NCI-H1048 (cell line): ENCODE data around the gene ARHGAP15.

ENCODE experiments used
- DNase-seq: peaks from one replicate; lab custom pipeline; 2025; lab: John Stamatoyannopoulos, UW

Gene ARHGAP15

DNA sequence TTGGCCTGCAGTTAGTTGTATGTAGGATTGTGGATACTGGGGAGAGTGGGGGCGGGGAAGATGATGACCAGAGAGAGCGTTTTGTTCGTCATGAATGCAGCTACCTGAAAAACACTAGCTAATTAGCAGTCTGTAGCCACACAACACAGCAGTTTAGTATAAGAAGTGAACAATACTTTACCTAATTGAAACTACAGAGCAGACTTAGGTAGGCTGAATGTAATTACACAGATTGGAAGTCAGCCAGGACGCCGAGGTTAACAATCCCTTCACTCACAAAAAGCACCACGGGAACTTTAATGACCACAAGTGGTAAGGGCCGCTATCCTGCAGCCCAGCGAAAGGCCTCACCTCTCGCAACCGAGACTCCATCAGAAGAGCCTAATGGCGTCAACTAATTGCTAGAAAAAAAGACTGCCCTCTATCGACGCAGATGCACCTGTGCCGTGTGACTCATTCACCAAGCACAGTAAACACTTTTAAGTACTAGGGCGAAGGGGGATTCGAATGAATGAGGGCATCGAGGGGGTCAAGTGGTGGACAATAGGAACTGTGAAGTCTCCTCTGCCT, 591.0 kb downstream of the ARHGAP15 start:
- no peak for DNase-seq

DNA sequence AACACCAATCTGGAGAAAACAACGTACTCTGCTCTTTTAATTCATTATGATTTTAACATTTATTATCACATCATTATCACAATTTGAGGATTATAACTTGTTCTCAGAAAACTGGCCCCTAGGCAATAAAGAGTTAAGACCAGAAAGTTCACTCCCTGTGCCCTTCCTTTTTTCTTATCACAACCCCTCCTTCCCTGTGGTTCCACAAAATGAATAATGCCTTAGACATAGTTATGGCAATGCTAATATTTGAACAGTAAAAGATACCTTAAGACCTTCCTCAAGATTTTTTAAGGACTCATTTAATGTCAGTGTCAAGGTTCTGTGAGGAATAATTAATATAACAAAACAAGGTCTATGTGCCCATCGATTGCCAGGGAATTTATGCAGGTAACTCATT, 596.2 kb downstream of the ARHGAP15 start:
- no peak for DNase-seq

DNA sequence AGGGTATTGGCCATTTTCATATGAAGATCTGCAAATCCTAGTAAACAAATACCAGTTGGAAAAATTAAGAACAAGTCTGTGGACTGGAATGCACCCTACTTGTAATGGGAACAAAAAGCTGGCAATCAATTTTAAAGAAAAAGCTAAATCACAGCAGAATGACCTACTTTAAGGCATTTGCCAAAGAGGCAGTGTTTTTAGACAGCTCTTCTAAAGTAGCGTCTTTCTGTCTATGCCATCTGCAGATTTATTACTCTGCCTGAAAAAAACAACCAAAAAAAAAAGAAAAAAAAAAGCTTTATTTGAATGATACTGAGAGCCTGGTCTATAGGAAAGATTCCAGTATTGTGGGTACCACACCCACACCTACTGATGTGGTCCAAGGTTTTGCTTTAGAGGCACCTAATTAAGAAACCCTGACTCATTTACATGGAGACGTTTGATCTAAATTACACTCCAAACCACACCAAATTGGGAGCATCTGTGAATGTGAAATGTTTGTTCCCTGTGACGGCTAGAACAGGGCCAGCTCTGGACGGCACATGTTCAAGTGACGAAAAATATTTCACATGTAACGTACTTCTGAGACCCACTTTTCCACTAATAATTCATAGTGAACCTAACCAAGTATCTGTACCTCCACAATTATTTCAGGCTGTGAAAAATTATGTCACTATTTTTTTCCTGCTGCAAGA, 597.1 kb downstream of the ARHGAP15 start:
- DNase-seq, result no peak

DNA sequence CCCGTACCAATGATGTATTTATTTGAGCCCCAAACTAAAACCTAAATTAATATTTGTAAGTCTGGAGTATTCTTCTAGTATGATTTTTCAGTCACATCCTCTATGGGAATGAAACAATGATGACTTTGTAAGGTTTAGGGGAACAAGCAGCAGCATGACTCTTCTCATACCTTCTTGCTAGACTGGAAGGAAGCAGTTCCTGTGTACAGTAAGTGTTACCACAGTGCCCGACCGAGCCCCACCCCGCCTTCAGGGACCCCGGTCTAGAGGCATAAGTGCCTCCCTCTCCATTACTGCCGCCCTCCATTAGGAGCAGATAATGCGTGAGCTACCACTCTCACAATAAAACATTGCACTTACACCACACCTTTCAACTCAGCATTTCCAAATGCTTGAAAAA, 599.3 kb downstream of the ARHGAP15 start:
- DNase-seq, result no peak

DNA sequence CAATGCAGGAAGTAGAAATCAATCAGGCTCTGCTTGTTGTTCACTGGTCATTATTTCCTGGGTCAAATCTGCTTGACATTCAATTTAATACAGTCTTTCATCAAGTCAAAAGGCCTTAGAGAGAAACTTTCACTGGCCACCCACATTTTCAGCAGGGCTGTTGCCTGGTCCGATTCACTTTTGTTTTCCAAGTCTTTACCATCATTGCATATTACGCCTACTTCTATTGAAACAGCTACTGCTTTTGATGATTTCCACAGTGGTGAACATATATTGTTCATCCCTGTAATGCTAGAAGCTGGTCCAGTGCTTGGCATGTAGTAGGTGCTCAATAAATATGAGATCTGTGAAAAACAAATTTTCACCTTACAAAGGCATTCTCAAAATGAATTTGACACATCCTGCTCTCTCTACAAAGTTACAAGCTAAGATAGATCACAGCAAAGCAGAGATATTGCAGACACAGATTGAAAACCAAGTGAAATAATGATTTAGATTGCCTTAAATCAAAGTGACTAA, 600.1 kb downstream of the ARHGAP15 start:
- no peak for DNase-seq

DNA sequence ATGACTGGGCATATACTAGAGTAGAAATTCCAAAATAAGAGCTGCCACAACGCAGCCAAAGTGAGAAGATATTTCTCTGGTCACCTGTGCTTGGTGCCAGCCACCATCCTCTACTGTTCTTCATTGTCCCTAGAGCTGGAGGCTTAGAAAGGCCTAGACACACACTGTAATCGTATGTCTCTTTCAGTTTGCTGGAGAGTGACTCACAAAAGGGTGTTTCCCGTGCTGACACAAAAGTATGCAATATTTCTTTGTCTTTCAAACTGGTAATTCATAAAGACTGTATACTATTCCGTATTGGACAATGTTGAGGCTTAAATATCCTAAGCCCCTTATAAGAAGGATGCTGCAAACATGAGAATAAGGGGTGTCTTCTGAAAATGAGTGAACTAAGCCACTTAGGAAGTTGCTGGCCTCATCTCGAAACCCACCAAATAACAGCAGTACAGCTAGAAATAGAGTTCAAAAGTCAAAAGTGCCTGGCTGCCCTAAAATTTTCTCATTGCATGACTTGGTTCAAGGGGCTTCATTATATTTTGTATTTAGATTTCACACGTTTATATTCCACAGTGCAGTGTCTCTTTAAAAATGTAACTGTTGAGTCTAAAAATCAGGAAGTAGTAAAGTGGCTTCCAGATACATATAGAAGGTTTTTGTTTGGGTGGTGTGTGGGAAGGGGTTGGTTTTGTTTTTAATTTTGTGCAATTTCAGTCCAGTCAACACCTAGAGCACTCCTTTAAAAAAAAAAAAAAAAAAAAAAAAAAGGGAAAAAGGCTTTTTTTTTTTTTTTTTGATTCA, 601.1 kb downstream of the ARHGAP15 start:
- no peak for DNase-seq

DNA sequence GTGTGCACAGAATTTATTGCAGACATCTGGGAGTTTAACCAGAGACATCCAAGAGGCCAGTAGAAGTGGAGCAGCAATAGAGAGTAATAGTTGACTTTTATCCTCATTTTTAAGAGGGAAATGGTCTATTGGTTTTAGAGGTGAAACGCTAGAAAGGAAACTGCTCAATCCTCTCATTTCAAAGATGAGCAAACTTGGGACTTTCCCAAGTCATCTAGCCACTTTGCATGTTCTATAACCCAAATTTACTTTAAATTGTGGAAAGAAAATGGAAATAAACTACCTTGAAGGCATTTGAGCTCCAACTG, 601.7 kb downstream of the ARHGAP15 start:
- no peak for DNase-seq

DNA sequence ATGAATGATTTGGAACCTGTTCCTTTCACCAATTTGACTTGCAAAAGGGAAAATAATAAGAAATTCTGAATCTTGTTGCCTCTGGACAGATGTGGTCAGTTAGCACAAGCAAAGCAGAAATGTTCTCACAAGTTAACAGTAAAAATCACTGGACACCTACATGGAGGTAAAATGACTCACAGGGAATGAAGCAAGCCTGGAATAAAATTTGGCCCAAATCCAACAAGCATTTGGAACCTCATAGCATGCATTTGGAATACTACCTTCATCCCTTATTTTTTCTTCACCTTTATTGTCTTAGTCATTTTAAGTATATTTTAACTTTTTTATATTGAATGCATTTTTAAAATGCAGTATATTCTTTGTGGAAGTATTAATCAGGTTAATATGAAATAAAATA, 602.9 kb downstream of the ARHGAP15 start:
- no peak for DNase-seq

DNA sequence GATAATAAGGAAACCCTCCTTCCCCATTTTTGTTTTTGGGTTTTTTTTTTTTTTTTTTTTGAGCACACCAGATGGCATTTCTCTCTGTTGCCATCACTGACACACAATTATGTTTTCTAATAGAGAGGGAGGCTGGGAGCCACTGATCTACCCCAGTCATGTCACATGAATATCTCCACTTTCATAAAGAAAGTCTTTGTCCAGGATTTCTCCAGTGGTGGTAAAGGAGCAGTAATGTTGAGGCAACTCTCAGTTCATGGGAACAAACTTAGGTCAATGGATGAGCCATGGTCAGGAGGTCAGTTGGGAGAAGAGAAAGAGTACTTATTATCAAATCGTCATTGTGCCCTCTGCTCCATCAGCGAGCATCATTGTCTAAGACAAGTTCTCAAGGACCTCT, 603.7 kb downstream of the ARHGAP15 start:
- no peak for DNase-seq

DNA sequence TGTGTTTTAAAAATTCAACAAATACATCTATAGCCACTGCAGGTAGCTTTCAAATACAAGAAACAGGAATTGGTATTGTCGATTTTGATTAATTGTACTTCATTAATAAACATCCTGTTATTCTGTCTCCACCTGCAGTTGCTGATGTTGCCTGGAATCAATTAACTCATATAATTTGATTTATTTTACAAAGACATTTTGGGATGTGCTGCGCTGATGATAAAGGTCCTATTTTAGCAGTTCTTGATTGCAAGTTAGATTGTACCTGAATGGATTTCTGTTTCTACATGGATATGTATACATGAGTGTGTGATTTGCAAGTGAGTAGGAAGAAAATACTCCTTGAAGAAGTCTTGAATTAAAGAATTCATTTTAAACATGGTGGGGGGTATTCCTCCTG, 605.3 kb downstream of the ARHGAP15 start:
- no peak for DNase-seq

DNA sequence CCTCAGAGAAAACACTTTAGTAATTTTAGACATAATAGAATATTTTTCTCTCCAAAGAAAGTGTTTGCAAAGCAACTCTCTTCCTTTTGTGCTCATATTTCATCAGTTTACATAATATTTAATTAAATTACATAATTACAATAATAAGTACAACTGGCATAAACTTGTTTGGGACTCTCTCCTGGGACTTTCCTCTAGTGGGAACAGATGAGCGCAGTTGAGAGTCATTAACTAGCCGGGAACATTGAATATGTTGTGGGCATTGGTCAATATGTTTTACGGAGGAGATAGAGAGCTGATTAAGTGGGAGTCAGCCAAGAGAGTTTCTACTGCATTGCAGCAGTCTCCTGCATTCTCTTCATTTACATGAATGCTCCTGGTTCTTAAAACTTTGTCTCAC, 607.7 kb downstream of the ARHGAP15 start:
- no peak for DNase-seq

DNA sequence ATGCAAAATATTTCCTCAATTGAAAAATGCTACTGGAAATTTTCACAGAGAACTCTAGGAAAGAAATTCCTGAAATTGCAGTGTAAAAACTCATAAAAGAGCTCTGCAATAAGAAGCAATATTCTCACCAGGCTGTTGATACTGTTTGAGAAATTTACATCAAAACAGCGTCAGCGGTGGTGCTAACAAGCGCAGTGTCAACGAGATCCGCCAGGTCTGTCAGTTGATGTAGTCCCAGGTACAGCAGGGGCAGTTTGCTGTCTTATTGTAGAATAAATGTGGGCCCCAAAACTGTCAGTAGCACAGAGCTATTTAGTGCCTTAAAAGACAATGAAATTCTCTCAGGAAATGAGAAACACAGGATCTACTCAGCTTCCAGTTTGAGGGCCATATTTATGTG, 611.2 kb downstream of the ARHGAP15 start:
- DNase-seq, result no peak

DNA sequence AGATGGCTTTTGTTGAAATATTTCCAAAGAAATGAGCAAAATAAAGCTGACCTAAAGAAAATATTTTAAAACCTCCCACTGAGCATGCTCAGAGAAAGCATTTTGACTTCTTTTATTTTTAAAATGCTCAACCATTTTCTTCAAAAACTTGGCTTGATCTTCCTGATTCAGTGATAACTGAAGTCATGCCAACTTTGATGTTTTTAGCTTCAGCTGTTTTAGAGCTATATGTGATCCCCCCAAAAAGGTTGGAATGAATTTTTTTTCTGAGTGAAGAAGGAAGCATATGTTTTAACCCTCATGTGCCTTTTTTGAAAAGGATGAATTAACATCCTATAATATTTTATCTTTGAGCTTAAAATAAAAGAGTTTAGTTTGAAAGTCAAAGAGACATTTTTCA, 612.0 kb downstream of the ARHGAP15 start:
- no peak for DNase-seq

DNA sequence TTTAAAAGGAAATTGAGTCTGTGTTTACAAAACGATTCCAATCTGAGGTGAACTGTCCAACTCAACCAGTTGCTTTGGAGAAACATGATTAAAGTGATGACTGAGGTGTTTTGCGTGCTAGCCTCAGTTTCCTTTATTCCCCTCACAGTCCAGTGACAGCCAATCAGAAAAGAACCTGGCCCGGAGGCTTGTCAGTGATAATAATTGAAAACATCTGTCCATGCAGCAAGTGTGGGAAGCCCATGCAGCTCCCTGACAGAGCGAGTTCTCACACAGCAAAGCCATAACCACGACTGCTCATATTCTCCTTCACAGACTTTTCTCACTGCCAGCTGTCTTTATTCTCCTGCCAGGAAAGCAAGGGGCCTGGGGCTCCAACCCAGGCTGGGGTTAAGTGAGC, 613.4 kb downstream of the ARHGAP15 start:
- no peak for DNase-seq

DNA sequence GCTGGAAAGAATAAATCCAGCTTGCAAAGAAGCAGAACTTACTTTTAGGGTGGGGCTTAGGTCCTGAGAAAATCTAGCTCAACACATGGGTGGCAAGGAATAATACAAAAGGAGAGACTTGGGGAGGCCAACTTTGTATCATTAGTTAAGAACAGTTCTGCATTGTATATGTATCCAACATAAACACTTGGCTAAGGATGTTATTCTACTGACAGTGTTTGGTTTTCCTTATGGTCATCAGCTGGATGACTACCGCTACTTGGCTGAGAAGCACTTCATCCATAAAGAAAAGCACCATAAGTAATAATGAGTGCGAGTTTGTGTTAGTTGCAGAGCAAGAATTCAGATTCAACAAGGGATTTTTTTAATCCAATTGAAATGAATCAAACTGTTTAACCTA, 614.9 kb downstream of the ARHGAP15 start:
- DNase-seq, result no peak

DNA sequence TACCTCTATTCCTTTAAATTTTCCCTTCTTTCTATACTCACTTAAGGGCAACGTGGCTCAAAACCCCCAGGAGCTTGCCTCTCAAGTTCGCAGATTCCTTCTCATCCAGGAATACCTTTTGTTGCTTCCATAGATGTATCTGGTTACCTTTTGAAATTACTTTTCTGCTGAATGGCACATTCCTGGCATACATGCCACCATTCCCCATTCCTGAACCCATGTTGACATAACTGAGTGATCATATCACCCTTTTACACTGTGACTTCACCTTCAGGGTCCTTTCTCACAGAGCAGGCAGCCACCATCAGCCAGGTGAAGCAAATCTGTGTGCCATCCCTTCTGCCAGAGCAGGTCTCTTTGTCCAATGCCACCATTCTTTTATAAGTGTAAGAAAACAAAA, 615.8 kb downstream of the ARHGAP15 start:
- no peak for DNase-seq

DNA sequence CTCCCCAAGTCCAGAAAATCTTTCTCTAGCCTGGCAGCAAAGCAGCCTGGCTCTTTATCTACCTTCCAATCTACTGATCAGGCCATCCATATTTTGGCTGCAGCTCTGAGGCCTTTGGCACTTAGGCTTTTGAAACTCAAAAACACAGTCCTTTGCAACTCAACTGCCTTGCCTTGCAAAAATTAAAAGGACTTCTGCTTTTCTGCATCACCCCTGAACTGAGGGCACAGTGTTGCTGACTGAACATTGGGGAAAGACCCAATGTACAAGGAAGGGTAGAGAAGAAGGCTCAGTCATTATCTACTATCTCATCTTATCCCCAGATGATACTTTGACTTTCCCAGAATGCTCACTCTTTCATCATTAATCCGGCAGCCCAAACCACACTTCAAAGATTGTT, 625.5 kb downstream of the ARHGAP15 start:
- no peak for DNase-seq

DNA sequence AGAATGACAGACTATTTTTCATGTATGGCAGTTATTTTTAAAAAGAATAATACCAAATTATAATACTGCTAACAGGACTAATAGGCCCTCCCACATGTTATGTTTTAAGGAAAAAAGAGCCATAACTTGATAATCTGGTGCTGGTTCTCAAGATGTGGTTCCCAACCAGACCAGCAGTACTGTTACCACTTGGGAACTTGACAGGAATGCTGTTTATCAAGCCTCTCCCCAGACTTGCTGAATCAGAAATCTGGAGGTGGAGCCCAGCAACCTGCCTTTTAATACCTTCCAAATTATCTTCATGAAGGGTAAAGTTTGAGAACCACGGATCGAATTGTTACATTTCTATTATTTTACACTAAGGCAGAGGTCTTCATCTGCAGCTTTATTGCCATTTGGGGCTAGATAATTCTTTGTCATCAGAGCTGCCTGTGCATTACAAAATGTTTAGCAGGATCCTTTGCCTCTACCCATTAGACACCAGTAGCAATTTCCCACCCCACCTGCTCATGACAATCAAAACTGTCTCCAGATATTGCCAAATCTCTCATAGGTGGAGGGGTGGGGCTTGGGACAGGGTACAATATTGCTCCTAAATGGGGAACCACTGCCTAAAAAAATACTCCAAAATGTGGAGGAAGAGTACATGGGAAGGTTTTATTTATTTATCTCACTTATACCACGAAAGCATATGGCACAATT, 629.6 kb downstream of the ARHGAP15 start:
- no peak for DNase-seq

DNA sequence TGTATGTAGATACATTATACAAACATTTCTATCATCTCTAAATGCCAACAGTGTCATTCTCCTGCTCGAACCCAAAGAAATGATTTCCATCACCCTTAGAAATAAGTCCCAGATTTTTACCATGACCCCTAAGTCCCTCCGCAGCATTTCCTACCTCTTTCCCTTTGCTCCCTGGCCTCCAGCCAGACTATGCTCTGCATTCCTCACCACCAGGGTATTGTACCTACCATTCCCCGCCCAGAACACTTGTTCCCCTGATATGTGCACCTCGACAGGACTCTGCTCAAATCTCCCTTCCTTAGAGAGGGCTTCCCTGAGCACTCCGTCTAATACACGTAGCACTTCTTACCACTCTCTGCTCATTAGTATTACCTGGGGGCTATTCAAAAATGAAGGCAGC, 630.2 kb downstream of the ARHGAP15 start:
- DNase-seq, result no peak

DNA sequence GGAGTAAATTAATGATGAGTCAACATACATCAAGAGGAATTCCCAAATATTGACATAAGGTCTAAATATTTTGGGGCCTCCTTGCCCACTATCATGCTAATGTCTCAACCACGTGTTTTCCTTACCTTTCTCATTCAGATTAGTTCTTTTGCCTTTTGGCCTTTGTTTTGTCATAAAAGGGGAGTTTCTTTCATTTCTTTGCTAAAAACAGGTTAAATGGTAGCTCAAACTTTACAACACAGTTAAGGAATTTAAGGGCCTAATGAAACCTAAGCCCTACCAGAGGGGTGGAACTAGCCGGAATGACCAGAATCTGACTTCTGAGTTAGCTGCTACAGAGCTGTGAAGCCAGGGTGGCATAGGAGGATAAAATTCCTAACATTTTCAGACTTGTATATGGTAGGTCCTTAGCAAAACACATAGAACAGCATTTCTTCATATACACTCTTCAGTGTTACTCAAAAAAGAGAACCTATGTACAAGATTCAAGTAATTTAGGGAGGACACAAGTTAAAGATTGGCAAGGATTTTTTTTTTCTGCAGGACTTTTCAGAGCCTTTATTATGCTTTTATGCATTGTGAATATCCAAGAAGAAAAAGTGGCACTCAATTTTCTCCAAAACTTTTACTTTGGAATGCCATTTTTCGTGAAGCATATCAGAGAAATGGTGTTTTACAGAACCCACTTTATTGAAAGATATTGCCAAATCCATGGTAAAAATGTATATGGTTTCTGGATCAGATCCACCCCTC, 633.1 kb downstream of the ARHGAP15 start:
- no peak for DNase-seq

DNA sequence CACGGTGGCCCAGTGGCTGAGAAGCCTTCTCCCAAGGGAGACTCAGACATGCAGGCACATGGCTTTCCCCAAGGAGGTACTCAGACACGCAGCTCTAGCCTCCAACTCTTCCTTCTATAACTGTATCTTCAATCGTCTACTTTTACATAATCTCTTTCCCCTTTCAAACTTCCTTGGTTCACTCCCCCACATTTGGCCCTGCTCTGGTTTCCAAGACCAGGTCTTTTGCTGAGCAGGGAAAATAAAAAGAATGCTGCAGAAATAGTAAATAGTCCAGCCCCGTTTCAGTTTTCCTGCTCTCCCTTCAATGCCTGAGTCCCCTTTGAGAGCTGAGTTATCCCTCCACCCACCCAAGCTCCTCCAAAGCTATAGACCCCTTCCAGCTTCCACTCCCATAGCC, 635.0 kb downstream of the ARHGAP15 start:
- DNase-seq, result no peak

DNA sequence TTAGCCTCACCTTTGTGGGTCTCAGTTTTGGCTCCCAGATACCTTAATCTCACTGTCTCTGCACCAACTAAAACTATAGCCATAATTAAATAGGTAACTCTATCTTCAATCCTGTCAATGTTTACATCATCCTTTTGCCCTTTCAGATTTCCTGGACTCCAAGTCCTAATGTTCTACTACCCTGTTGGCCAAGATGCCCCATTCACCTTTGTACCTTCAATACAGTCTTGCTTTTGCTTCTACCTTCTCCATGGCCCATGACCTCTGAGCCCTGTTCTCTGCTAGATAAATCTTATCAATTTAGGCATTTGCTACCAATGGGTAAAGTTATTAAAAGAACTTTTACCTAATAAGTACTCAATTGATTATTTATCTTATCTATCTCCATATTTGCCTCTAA, 635.5 kb downstream of the ARHGAP15 start:
- no peak for DNase-seq
